Measurements from ENCODE around the gene CYP2R1. TPM values are rescaled to one million over a fixed set of nuclear protein-coding genes. Genes with fewer than 3 reads are reported as not detected.

CYP2R1 gene
- 10 to 100 TPM; 10.2 to 24.1 (median 19.8) TPM for total RNA-seq

GRCh38 chr11:14892036-14892556 lies at the start of gene CYP2R1:
TSS of gene CYP2R1 (minus strand) at chr11:14892231. CDS start at chr11:14892205, 26 bp downstream.
- peak within 1 kb of the TSS; percentile 22 to 79 (median 38) for H3K4me3 ChIP-seq (replicated peaks in 1 of 3)
- H3K27me3 ChIP-seq, result no peaks in the 10 kb centered on the region
- peak; percentile 94 to 96 for DNase-seq
- no peaks in the 10 kb centered on the region for H3K36me3 ChIP-seq
- H3K9me3 ChIP-seq, result no peaks in the 10 kb centered on the region
- TF ChIP-seq CTCF (IDR thresholded peaks at IDR 0.05) (no peak), POLR2A (IDR thresholded peaks at IDR 0.05) (peak in 1 of 2 donors; percentile 64)
- H3K4me1 ChIP-seq, result peaks cover 7 to 9% of the 10 kb centered on the region in 2 donors
- peak within 1 kb of the TSS; percentile 81 to 96 (median 89) for H3K27ac ChIP-seq
- intact Hi-C loops (cut with DNase I), result loop anchor here (5.0 kb wide), 1 partner anchor 370 kb away; the partner anchor contains the start of gene PSMA1
- 0 to 1% methylated on average over 6 to 15 of the region's 36 CpGs for WGBS, 2 donors

GRCh38 chr11:14938936-14939335 lies 46.9 kb upstream of the CYP2R1 start:
- Histone ChIP-seq H3K4me3 (replicated peaks in 1 of 3) (no peak overlapping the region), H3K27me3 (no peaks in the 10 kb centered on the region), H3K4me1 (no peaks in the 10 kb centered on the region), H3K27ac (no peak overlapping the region), H3K36me3 (no peaks in the 10 kb centered on the region), H3K9me3 (no peaks in the 10 kb centered on the region)
- whole genome bisulfite sequencing, 2 donors, result 50 to 80% methylated on average over 1 of the region's 1 CpG
- intact Hi-C loops (cut with DNase I), result no loop called here
- no peak for DNase-seq
- no peak for TF ChIP-seq POLR2A (IDR thresholded peaks at IDR 0.05)
- TF ChIP-seq CTCF (IDR thresholded peaks at IDR 0.05), result no peak

- no peaks in the 10 kb centered on the region for H3K27me3 ChIP-seq
- H3K27ac ChIP-seq, result no peak overlapping the region
- no peaks in the 10 kb centered on the region for H3K4me1 ChIP-seq
- WGBS, 2 donors, result 90 to 98% methylated on average over 1 of the region's 1 CpG
- TF ChIP-seq POLR2A (IDR thresholded peaks at IDR 0.05), result no peak
- H3K9me3 ChIP-seq, result no peaks in the 10 kb centered on the region
- intact Hi-C loops (cut with DNase I), result no loop called here
- no peak overlapping the region for H3K4me3 ChIP-seq (replicated peaks in 1 of 3)
- H3K36me3 ChIP-seq, result no peaks in the 10 kb centered on the region
- DNase-seq, result no peak
Observed at GRCh38 chr11:14934641-14935351, 42.8 kb upstream of the CYP2R1 start.

GRCh38 chr11:14932447-14932846 lies 40.4 kb upstream of the CYP2R1 start:
- DNase-seq, result no peak
- intact Hi-C loops (cut with DNase I), result no loop called here

GRCh38 chr11:14930369-14930768 lies 38.3 kb upstream of the CYP2R1 start:
- Histone ChIP-seq H3K4me3 (replicated peaks in 1 of 3) (no peak overlapping the region), H3K36me3 (no peaks in the 10 kb centered on the region), H3K27ac (no peak overlapping the region), H3K4me1 (no peaks in the 10 kb centered on the region), H3K27me3 (no peaks in the 10 kb centered on the region), H3K9me3 (no peaks in the 10 kb centered on the region)
- DNase-seq, result no peak
- TF ChIP-seq POLR2A (IDR thresholded peaks at IDR 0.05) (no peak), CTCF (IDR thresholded peaks at IDR 0.05) (no peak)
- WGBS, 2 donors, result 76 to 78% methylated on average over 2 of the region's 2 CpGs
- intact Hi-C loops (cut with DNase I), result no loop called here

More at GRCh38 chr11:14932447-14932846, 40.4 kb upstream of the CYP2R1 start:
- Histone ChIP-seq H3K36me3 (no peaks in the 10 kb centered on the region), H3K4me3 (replicated peaks in 1 of 3) (no peak overlapping the region), H3K9me3 (no peaks in the 10 kb centered on the region), H3K4me1 (no peaks in the 10 kb centered on the region), H3K27ac (no peak overlapping the region), H3K27me3 (no peaks in the 10 kb centered on the region)
- no peak for TF ChIP-seq POLR2A (IDR thresholded peaks at IDR 0.05)
- TF ChIP-seq CTCF (IDR thresholded peaks at IDR 0.05), result no peak
